ENCODE results near the gene CLIP3. TPM values are rescaled to one million over a fixed set of nuclear protein-coding genes. Genes with fewer than 3 reads are reported as not detected.

CLIP3 gene
- 9.2 and 11.5 TPM in 2 replicates for total RNA-seq

GRCh38 chr19:36032251-36033104, at the start of gene CLIP3:
Gene CLIP3, minus strand, starts transcription at chr19:36032873. Its CDS starts 516 bp downstream, at chr19:36032357.

GRCh38 chr19:36054733-36055686, 22.3 kb upstream of the CLIP3 start, which contains the start of gene WDR62:
Gene WDR62, plus strand, starts transcription at chr19:36054897. Its CDS starts 75 bp downstream, at chr19:36054972.

GRCh38 chr19:36054119-36054732, 21.6 kb upstream of the CLIP3 start, which contains the start of gene THAP8:
Gene THAP8, minus strand, starts transcription at chr19:36054285. Its CDS starts 68 bp downstream, at chr19:36054217.

GRCh38 chr19:36014012-36014924, 18.4 kb downstream of the CLIP3 start, which contains the start of gene ALKBH6:
Gene ALKBH6, minus strand, starts transcription at chr19:36014213. Its CDS starts 816 bp downstream, at chr19:36013397.

GRCh38 chr19:36008336-36008978, 24.2 kb downstream of the CLIP3 start, which contains the start of gene SYNE4:
Gene SYNE4, minus strand, starts transcription at chr19:36008813. Its CDS starts 132 bp downstream, at chr19:36008681.

GRCh38 chr19:35995048-35995993, 37.4 kb downstream of the CLIP3 start, which contains the start of gene SDHAF1:
Gene SDHAF1, plus strand, starts transcription at chr19:35995188. Its CDS starts 87 bp downstream, at chr19:35995275.

Other genes with a start within 250 kb of the CLIP3 start
- not detected in 2 replicates for gene PRODH2, start 220.0 kb downstream of the CLIP3 start, total RNA-seq
- not detected in 2 replicates for gene NPHS1, start 180.4 kb downstream of the CLIP3 start, total RNA-seq
- gene KIRREL2, start 176.0 kb downstream of the CLIP3 start, total RNA-seq = 0.86 TPM in 1 of 2 replicates, not detected in the other
- gene APLP1, start 164.3 kb downstream of the CLIP3 start, total RNA-seq = 18.4 and 45.8 TPM in 2 replicates
- 3.7 and 7.1 TPM in 2 replicates for gene NFKBID, start 132.3 kb downstream of the CLIP3 start, total RNA-seq
- gene HCST, start 130.3 kb downstream of the CLIP3 start, total RNA-seq = not detected in 2 replicates
- gene TYROBP, start 124.6 kb downstream of the CLIP3 start, total RNA-seq = not detected in 2 replicates
- gene LRFN3, start 96.5 kb downstream of the CLIP3 start, total RNA-seq = 2.6 and 3.2 TPM in 2 replicates
- gene SDHAF1, start 37.7 kb downstream of the CLIP3 start, total RNA-seq = 20.4 and 34.9 TPM in 2 replicates
- gene SYNE4, start 24.1 kb downstream of the CLIP3 start, total RNA-seq = 0.18 TPM in 1 of 2 replicates, not detected in the other
- gene ALKBH6, start 18.7 kb downstream of the CLIP3 start, total RNA-seq = 27.5 and 29.4 TPM in 2 replicates
- 8.4 and 9.0 TPM in 2 replicates for gene THAP8, start 21.4 kb upstream of the CLIP3 start, total RNA-seq
- gene WDR62, start 22.0 kb upstream of the CLIP3 start, total RNA-seq = 9.4 and 11.5 TPM in 2 replicates
- gene OVOL3, start 78.3 kb upstream of the CLIP3 start, total RNA-seq = not detected in 2 replicates
- gene POLR2I, start 82.0 kb upstream of the CLIP3 start, total RNA-seq = 36.3 and 40.9 TPM in 2 replicates
- gene TBCB, start 82.6 kb upstream of the CLIP3 start, total RNA-seq = 296 and 316 TPM in 2 replicates
- 228 and 269 TPM in 2 replicates for gene CAPNS1, start 107.2 kb upstream of the CLIP3 start, total RNA-seq
- 5.5 and 17.6 TPM in 2 replicates for gene COX7A1, start 119.6 kb upstream of the CLIP3 start, total RNA-seq
- 0.29 and 1.6 TPM in 2 replicates for gene ZNF565, start 181.8 kb upstream of the CLIP3 start, total RNA-seq
- gene ZNF146, start 182.2 kb upstream of the CLIP3 start, total RNA-seq = 49.3 and 53.2 TPM in 2 replicates

Measured in myometrial cell (primary cell).